Neural cell (in vitro differentiated cells): ENCODE data around the gene FRMD4A. TPM values are rescaled to one million over a fixed set of nuclear protein-coding genes. Genes with fewer than 3 reads are reported as not detected.

Source experiments
- H2AFZ ChIP-seq: fragments of 200-600, 300-800 bp; sonication (generic), shearing (Covaris generic); 2 replicates; pipeline ENCODE4 v1.6.0; 2014; ENCODE audit warnings: low read depth, mild to moderate bottlenecking, antibody characterized with exemption, low read length, moderate library complexity
- H3F3A ChIP-seq: fragments of 200-600 bp; shearing (Covaris generic); 2 replicates; pipeline ENCODE4 v1.6.1; 2016; ENCODE audit warnings: mild to moderate bottlenecking, moderate library complexity, mixed read lengths, antibody characterized with exemption, low read length; ENCODE audit not compliant: insufficient read depth, poor library complexity, severe bottlenecking
- H3K27ac ChIP-seq: fragments of 200-600, 300-800 bp; sonication (generic), shearing (Covaris generic); 2 replicates; pipeline ENCODE4 v1.5.1; 2014; ENCODE audit warnings: mild to moderate bottlenecking, low read length, moderate library complexity
- H3K27me3 ChIP-seq: fragments of 300-800, 200-600 bp; sonication (generic), shearing (Covaris generic); 2 replicates; pipeline ENCODE4 v1.6.0; 2014; ENCODE audit warnings: mild to moderate bottlenecking, low read depth, low read length, moderate library complexity; ENCODE audit not compliant: insufficient read depth
- H3K36me3 ChIP-seq: fragments of 300-800, 200-600 bp; sonication (generic), shearing (Covaris generic); 2 replicates; pipeline ENCODE4 v1.5.1; 2014; ENCODE audit warnings: mild to moderate bottlenecking, antibody characterized with exemption, low read length, moderate library complexity; ENCODE audit not compliant: insufficient read depth
- H3K4me2 ChIP-seq: fragments of 300-800, 200-600 bp; sonication (generic), shearing (Covaris generic); 2 replicates; pipeline ENCODE4 v1.6.0; 2014; ENCODE audit warnings: mild to moderate bottlenecking, low read length
- H3K4me3 ChIP-seq: fragments of 300-800, 200-600 bp; sonication (generic), shearing (Covaris generic); 2 replicates; pipeline ENCODE4 v1.5.1; 2014; ENCODE audit warnings: mild to moderate bottlenecking, low read length, moderate library complexity
- H3K79me2 ChIP-seq: fragments of 200-600 bp; shearing (Covaris generic); replicated peaks from 2 replicates; pipeline ENCODE4 v1.6.0; 2014; ENCODE audit warnings: mild to moderate bottlenecking, low read length, moderate library complexity; ENCODE audit not compliant: insufficient read depth
- H3K9ac ChIP-seq: fragments of 300-800, 200-600 bp; sonication (generic), shearing (Covaris generic); 2 replicates; pipeline ENCODE4 v1.6.1; 2016; ENCODE audit warnings: mild to moderate bottlenecking, low read length, mixed read lengths
- H3K9me2 ChIP-seq: fragments of 200-600 bp; shearing (Covaris generic); 2 replicates; pipeline ENCODE4 v1.6.1; 2016; ENCODE audit warnings: mild to moderate bottlenecking, low read length, mixed read lengths; ENCODE audit not compliant: insufficient read depth
- H3K9me3 ChIP-seq: fragments of 200-600, 300-800 bp; sonication (generic), shearing (Covaris generic); 2 replicates; pipeline ENCODE4 v1.6.1; 2016; ENCODE audit warnings: mild to moderate bottlenecking, mixed run types, low read length, moderate library complexity, mixed read lengths
- H4K20me1 ChIP-seq: fragments of 200-600 bp; shearing (Covaris generic); 2 replicates; pipeline ENCODE4 v1.6.1; 2016; ENCODE audit warnings: mild to moderate bottlenecking, mixed run types; ENCODE audit not compliant: insufficient read depth
- EP300 ChIP-seq: fragments of 450-650 bp; conservative IDR thresholded peaks from 2 replicates; pipeline ENCODE4 v1.6.1; 2014; ENCODE audit warnings: antibody characterized with exemption, mild to moderate bottlenecking, moderate library complexity; ENCODE audit not compliant: poor library complexity, severe bottlenecking
- EZH2 ChIP-seq: fragments of 200-600, 300-800 bp; shearing (Covaris generic), sonication (generic); IDR thresholded peaks from 2 replicates; pipeline ENCODE4 v1.6.1; 2014; ENCODE audit warnings: antibody characterized with exemption, low read length, borderline replicate concordance, mild to moderate bottlenecking; ENCODE audit not compliant: insufficient read depth, poor library complexity, severe bottlenecking
- MXI1 ChIP-seq: fragments of 450-650 bp; conservative IDR thresholded peaks from 2 replicates; pipeline ENCODE4 v1.6.1; 2014; ENCODE audit warnings: antibody characterized with exemption, mild to moderate bottlenecking; ENCODE audit not compliant: poor library complexity, severe bottlenecking
- POLR2AphosphoS5 ChIP-seq: IDR thresholded peaks from 2 replicates; pipeline ENCODE4 v1.6.1; 2012
- RAD21 ChIP-seq: fragments of 450-650 bp; conservative IDR thresholded peaks from 2 replicates; pipeline ENCODE4 v1.6.1; 2014; ENCODE audit warnings: antibody characterized with exemption, mild to moderate bottlenecking, moderate library complexity
- SMC3 ChIP-seq: fragments of 450-650 bp; conservative IDR thresholded peaks from 2 replicates; pipeline ENCODE4 v1.6.1; 2014; ENCODE audit warnings: antibody characterized with exemption, mild to moderate bottlenecking, moderate library complexity; ENCODE audit not compliant: poor library complexity
- TAF1 ChIP-seq: IDR thresholded peaks from 2 replicates; pipeline ENCODE4 v1.6.1; 2012; ENCODE audit warnings: low read depth
- polyA plus RNA-seq: library from polyadenylated mRNA; depleted of rRNA; stranded (reverse); fragments of >200 nt; gene quantifications from 2 replicates; pipeline ENCODE4 v1.2.3, GENCODE V29; 2014
- TF ChIP-seq, protein P1 (sequence below): IDR thresholded peaks from 2 replicates; pipeline ENCODE4 v1.6.1; 2012; ENCODE audit warnings: borderline replicate concordance
- TF ChIP-seq, protein P2 (sequence below): fragments of 450-650 bp; IDR thresholded peaks from 2 replicates; pipeline ENCODE4 v1.5.1; 2014; ENCODE audit warnings: antibody characterized with exemption, mild to moderate bottlenecking, moderate library complexity; ENCODE audit not compliant: poor library complexity, severe bottlenecking

FRMD4A gene
- polyA plus RNA-seq, 1 donor from 2014 or later, result 36.5 TPM

DNA sequence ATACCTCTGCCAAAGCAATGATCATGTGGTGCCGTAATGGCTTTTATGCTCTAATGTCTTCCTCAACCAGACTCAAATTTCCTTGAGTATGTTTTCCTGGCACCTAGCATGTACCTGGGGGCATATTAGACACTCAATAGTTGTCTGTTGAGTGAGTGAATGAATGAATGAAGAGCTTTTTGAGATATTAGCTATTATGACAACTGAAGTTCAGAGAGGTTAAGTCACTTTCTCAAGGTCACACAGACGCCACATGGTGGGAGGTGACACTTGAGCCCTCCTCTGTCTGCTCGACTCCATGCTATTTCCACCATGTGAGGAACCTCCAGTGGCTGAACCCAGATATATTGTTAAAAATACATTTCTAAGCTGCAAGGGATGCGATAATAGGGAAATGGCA, 611.9 kb downstream of the FRMD4A start:
- Histone ChIP-seq H3K9me3 (no peaks in the 10 kb centered on the region), H3K4me3 (no peak overlapping the region), H3K27ac (no peak overlapping the region), H3K9ac (no peak overlapping the region), H4K20me1 (no peaks in the 10 kb centered on the region), H3K4me2 (no peak overlapping the region), H3K9me2 (no peaks in the 10 kb centered on the region), H3K27me3 (no peaks in the 10 kb centered on the region), H3K36me3 (no peaks in the 10 kb centered on the region), H2AFZ (no peak overlapping the region), H3F3A (no peaks in the 10 kb centered on the region), H3K79me2 (no peaks in the 10 kb centered on the region)
- no peak for TF ChIP-seq RAD21
- no peak for TF ChIP-seq MXI1
- no peak for TF ChIP-seq TAF1
- no peak for TF ChIP-seq EP300
- no peak for TF ChIP-seq EZH2
- TF ChIP-seq, protein P1, sequence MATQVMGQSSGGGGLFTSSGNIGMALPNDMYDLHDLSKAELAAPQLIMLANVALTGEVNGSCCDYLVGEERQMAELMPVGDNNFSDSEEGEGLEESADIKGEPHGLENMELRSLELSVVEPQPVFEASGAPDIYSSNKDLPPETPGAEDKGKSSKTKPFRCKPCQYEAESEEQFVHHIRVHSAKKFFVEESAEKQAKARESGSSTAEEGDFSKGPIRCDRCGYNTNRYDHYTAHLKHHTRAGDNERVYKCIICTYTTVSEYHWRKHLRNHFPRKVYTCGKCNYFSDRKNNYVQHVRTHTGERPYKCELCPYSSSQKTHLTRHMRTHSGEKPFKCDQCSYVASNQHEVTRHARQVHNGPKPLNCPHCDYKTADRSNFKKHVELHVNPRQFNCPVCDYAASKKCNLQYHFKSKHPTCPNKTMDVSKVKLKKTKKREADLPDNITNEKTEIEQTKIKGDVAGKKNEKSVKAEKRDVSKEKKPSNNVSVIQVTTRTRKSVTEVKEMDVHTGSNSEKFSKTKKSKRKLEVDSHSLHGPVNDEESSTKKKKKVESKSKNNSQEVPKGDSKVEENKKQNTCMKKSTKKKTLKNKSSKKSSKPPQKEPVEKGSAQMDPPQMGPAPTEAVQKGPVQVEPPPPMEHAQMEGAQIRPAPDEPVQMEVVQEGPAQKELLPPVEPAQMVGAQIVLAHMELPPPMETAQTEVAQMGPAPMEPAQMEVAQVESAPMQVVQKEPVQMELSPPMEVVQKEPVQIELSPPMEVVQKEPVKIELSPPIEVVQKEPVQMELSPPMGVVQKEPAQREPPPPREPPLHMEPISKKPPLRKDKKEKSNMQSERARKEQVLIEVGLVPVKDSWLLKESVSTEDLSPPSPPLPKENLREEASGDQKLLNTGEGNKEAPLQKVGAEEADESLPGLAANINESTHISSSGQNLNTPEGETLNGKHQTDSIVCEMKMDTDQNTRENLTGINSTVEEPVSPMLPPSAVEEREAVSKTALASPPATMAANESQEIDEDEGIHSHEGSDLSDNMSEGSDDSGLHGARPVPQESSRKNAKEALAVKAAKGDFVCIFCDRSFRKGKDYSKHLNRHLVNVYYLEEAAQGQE, result no peak
- no peak for TF ChIP-seq POLR2AphosphoS5
- no peak for TF ChIP-seq SMC3
- TF ChIP-seq, protein P2, sequence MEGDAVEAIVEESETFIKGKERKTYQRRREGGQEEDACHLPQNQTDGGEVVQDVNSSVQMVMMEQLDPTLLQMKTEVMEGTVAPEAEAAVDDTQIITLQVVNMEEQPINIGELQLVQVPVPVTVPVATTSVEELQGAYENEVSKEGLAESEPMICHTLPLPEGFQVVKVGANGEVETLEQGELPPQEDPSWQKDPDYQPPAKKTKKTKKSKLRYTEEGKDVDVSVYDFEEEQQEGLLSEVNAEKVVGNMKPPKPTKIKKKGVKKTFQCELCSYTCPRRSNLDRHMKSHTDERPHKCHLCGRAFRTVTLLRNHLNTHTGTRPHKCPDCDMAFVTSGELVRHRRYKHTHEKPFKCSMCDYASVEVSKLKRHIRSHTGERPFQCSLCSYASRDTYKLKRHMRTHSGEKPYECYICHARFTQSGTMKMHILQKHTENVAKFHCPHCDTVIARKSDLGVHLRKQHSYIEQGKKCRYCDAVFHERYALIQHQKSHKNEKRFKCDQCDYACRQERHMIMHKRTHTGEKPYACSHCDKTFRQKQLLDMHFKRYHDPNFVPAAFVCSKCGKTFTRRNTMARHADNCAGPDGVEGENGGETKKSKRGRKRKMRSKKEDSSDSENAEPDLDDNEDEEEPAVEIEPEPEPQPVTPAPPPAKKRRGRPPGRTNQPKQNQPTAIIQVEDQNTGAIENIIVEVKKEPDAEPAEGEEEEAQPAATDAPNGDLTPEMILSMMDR, result no peak

DNA sequence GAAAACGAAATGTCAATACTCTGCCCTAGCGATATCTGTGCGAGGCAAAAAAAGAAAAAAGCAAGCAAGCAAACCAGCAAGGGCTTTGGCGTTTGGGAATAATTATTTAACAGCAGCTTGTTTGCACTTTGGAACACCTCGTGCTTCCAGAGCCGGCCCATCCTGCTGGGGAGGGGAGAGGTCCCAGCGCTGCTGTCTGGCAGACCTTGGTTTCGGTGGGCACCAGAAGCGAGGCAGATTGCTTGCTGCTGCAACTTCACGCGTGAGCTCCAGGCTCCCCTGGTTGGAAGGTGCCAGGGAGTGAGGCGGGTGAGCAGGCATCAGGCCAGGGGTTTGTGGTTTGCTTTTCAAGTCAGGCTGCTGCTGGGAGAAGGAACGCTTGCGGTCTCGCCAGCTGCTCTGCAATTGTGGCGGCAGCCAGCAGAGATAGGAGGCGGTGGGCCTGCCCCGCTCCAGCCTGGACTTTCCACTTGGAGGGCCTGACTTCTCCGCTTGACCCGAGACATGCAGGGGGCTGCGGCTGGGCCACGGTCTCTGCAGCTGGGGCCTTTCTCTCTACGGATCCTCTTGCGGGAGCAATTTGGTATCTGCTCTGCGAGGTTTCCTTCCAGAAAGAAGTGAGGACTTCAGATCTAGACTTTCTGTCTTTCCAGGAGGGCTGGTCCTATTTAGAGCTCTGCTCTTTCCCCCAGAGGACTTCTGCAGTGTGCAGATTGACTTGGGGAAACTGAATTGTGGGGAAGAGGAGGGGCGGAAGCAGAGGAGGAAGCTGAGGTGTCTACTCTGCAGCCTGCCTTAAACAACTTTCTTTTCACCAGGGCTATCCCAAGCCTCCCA, 612.6 kb downstream of the FRMD4A start:
- no peak overlapping the region for H3K4me3 ChIP-seq
- TF ChIP-seq MXI1, result no peak
- TF ChIP-seq SMC3, result no peak
- TF ChIP-seq TAF1, result no peak
- TF ChIP-seq RAD21, result no peak
- TF ChIP-seq, protein P1, result no peak
- no peak for TF ChIP-seq POLR2AphosphoS5
- no peak for TF ChIP-seq EZH2
- TF ChIP-seq, protein P2, result no peak
- TF ChIP-seq EP300, result no peak
- H3F3A ChIP-seq, result no peaks in the 10 kb centered on the region
- H4K20me1 ChIP-seq, result no peaks in the 10 kb centered on the region
- no peaks in the 10 kb centered on the region for H3K36me3 ChIP-seq
- no peak overlapping the region for H3K27ac ChIP-seq
- H2AFZ ChIP-seq, result no peak overlapping the region
- no peak overlapping the region for H3K9ac ChIP-seq
- H3K79me2 ChIP-seq, result no peaks in the 10 kb centered on the region
- no peak overlapping the region for H3K4me2 ChIP-seq
- no peaks in the 10 kb centered on the region for H3K9me3 ChIP-seq
- no peaks in the 10 kb centered on the region for H3K9me2 ChIP-seq
- no peaks in the 10 kb centered on the region for H3K27me3 ChIP-seq
